Neural cell (in vitro differentiated cells): Measurements from ENCODE around the gene FREY1. TPM values are rescaled to one million over a fixed set of nuclear protein-coding genes. Genes with fewer than 3 reads are reported as not detected.
A peak's percentile ranks its signal among the peaks of the same experiment; 100 is the strongest.

Experiments
- H2AFZ ChIP-seq: fragments of 200-600, 300-800 bp; sonication (generic), shearing (Covaris generic); 2 replicates; pipeline ENCODE4 v1.6.0; 2014; ENCODE audit warnings: low read depth, mild to moderate bottlenecking, antibody characterized with exemption, low read length, moderate library complexity
- H3F3A ChIP-seq: fragments of 200-600 bp; shearing (Covaris generic); 2 replicates; pipeline ENCODE4 v1.6.1; 2016; ENCODE audit warnings: mild to moderate bottlenecking, moderate library complexity, mixed read lengths, antibody characterized with exemption, low read length; ENCODE audit not compliant: insufficient read depth, poor library complexity, severe bottlenecking
- H3K27ac ChIP-seq: fragments of 200-600, 300-800 bp; sonication (generic), shearing (Covaris generic); 2 replicates; pipeline ENCODE4 v1.5.1; 2014; ENCODE audit warnings: mild to moderate bottlenecking, low read length, moderate library complexity
- H3K27me3 ChIP-seq: fragments of 300-800, 200-600 bp; sonication (generic), shearing (Covaris generic); 2 replicates; pipeline ENCODE4 v1.6.0; 2014; ENCODE audit warnings: mild to moderate bottlenecking, low read depth, low read length, moderate library complexity; ENCODE audit not compliant: insufficient read depth
- H3K36me3 ChIP-seq: fragments of 300-800, 200-600 bp; sonication (generic), shearing (Covaris generic); 2 replicates; pipeline ENCODE4 v1.5.1; 2014; ENCODE audit warnings: mild to moderate bottlenecking, antibody characterized with exemption, low read length, moderate library complexity; ENCODE audit not compliant: insufficient read depth
- H3K4me2 ChIP-seq: fragments of 300-800, 200-600 bp; sonication (generic), shearing (Covaris generic); 2 replicates; pipeline ENCODE4 v1.6.0; 2014; ENCODE audit warnings: mild to moderate bottlenecking, low read length
- H3K4me3 ChIP-seq: fragments of 300-800, 200-600 bp; sonication (generic), shearing (Covaris generic); 2 replicates; pipeline ENCODE4 v1.5.1; 2014; ENCODE audit warnings: mild to moderate bottlenecking, low read length, moderate library complexity
- H3K79me2 ChIP-seq: fragments of 200-600 bp; shearing (Covaris generic); replicated peaks from 2 replicates; pipeline ENCODE4 v1.6.0; 2014; ENCODE audit warnings: mild to moderate bottlenecking, low read length, moderate library complexity; ENCODE audit not compliant: insufficient read depth
- H3K9ac ChIP-seq: fragments of 300-800, 200-600 bp; sonication (generic), shearing (Covaris generic); 2 replicates; pipeline ENCODE4 v1.6.1; 2016; ENCODE audit warnings: mild to moderate bottlenecking, low read length, mixed read lengths
- H3K9me2 ChIP-seq: fragments of 200-600 bp; shearing (Covaris generic); 2 replicates; pipeline ENCODE4 v1.6.1; 2016; ENCODE audit warnings: mild to moderate bottlenecking, low read length, mixed read lengths; ENCODE audit not compliant: insufficient read depth
- H3K9me3 ChIP-seq: fragments of 200-600, 300-800 bp; sonication (generic), shearing (Covaris generic); 2 replicates; pipeline ENCODE4 v1.6.1; 2016; ENCODE audit warnings: mild to moderate bottlenecking, mixed run types, low read length, moderate library complexity, mixed read lengths
- H4K20me1 ChIP-seq: fragments of 200-600 bp; shearing (Covaris generic); 2 replicates; pipeline ENCODE4 v1.6.1; 2016; ENCODE audit warnings: mild to moderate bottlenecking, mixed run types; ENCODE audit not compliant: insufficient read depth
- CTCF ChIP-seq: fragments of 450-650 bp; IDR thresholded peaks from 2 replicates; pipeline ENCODE4 v1.5.1; 2014; ENCODE audit warnings: antibody characterized with exemption, mild to moderate bottlenecking, moderate library complexity; ENCODE audit not compliant: poor library complexity, severe bottlenecking
- EP300 ChIP-seq: fragments of 450-650 bp; conservative IDR thresholded peaks from 2 replicates; pipeline ENCODE4 v1.6.1; 2014; ENCODE audit warnings: antibody characterized with exemption, mild to moderate bottlenecking, moderate library complexity; ENCODE audit not compliant: poor library complexity, severe bottlenecking
- EZH2 ChIP-seq: fragments of 200-600, 300-800 bp; shearing (Covaris generic), sonication (generic); IDR thresholded peaks from 2 replicates; pipeline ENCODE4 v1.6.1; 2014; ENCODE audit warnings: antibody characterized with exemption, low read length, borderline replicate concordance, mild to moderate bottlenecking; ENCODE audit not compliant: insufficient read depth, poor library complexity, severe bottlenecking
- MXI1 ChIP-seq: fragments of 450-650 bp; conservative IDR thresholded peaks from 2 replicates; pipeline ENCODE4 v1.6.1; 2014; ENCODE audit warnings: antibody characterized with exemption, mild to moderate bottlenecking; ENCODE audit not compliant: poor library complexity, severe bottlenecking
- POLR2AphosphoS5 ChIP-seq: IDR thresholded peaks from 2 replicates; pipeline ENCODE4 v1.6.1; 2012
- RAD21 ChIP-seq: fragments of 450-650 bp; conservative IDR thresholded peaks from 2 replicates; pipeline ENCODE4 v1.6.1; 2014; ENCODE audit warnings: antibody characterized with exemption, mild to moderate bottlenecking, moderate library complexity
- REST ChIP-seq: IDR thresholded peaks from 2 replicates; pipeline ENCODE4 v1.6.1; 2012; ENCODE audit warnings: borderline replicate concordance
- SMC3 ChIP-seq: fragments of 450-650 bp; conservative IDR thresholded peaks from 2 replicates; pipeline ENCODE4 v1.6.1; 2014; ENCODE audit warnings: antibody characterized with exemption, mild to moderate bottlenecking, moderate library complexity; ENCODE audit not compliant: poor library complexity
- TAF1 ChIP-seq: IDR thresholded peaks from 2 replicates; pipeline ENCODE4 v1.6.1; 2012; ENCODE audit warnings: low read depth
- polyA plus RNA-seq: library from polyadenylated mRNA; depleted of rRNA; stranded (reverse); fragments of >200 nt; gene quantifications from 2 replicates; pipeline ENCODE4 v1.2.3, GENCODE V29; 2014

Gene FREY1
- polyA plus RNA-seq, 1 donor from 2014 or later = not detected

DNA sequence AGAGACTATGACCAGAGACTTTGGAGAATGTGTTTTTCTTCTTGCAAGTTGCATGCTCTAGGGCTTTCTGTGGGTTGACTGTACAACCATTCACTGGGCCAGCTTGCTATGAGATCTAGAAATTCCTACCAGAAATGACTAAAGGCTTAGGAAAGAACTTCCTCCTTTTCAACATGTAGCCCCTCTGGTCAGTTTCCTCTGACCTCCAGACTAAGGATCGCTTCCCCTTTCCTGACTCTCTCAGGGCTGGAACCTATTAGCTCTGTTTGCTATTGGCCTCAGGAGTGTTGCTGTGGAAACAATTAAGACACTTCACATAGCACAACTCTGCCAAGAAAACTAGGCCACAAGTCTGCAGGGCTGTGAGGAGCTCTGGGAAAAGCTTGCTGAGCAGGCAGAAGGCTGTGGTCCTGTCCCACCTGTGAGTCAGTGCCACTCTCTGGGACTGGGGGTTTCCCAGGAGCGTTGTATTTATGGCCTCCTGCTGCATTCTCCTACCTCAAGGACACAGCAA, 49.1 kb downstream of the FREY1 start:
- H3F3A ChIP-seq = peaks cover 8% of the 10 kb centered on the region
- H3K27me3 ChIP-seq = no peaks in the 10 kb centered on the region
- no peak overlapping the region for H3K9ac ChIP-seq
- peak overlapping the region; percentile 70 for H3K27ac ChIP-seq
- no peaks in the 10 kb centered on the region for H3K9me2 ChIP-seq
- no peak overlapping the region for H3K4me3 ChIP-seq
- no peak for TF ChIP-seq REST
- TF ChIP-seq CTCF = no peak
- no peak for TF ChIP-seq EZH2
- no peak for TF ChIP-seq SMC3
- no peak for TF ChIP-seq MXI1
- TF ChIP-seq TAF1 = no peak
- TF ChIP-seq EP300 = no peak
- no peak for TF ChIP-seq POLR2AphosphoS5
- TF ChIP-seq RAD21 = no peak
- H2AFZ ChIP-seq = no peak overlapping the region
- H4K20me1 ChIP-seq = no peaks in the 10 kb centered on the region
- no peak overlapping the region for H3K4me2 ChIP-seq
- no peaks in the 10 kb centered on the region for H3K36me3 ChIP-seq
- peaks cover 4% of the 10 kb centered on the region for H3K79me2 ChIP-seq
- no peaks in the 10 kb centered on the region for H3K9me3 ChIP-seq

Other genes starting within 250 kb of the FREY1 start
- gene CHST1, start 241.6 kb downstream of the FREY1 start, polyA plus RNA-seq = 16.2 and 22.8 TPM in 2 replicates
- gene SLC35C1, start 102.1 kb downstream of the FREY1 start, polyA plus RNA-seq = 2.3 and 3.3 TPM in 2 replicates
- 27.8 and 35.1 TPM in 2 replicates for gene CRY2, start 59.8 kb downstream of the FREY1 start, polyA plus RNA-seq
- 58.8 and 76.0 TPM in 2 replicates for gene MAPK8IP1, start 21.6 kb downstream of the FREY1 start, polyA plus RNA-seq
- 61.1 and 71.6 TPM in 2 replicates for gene PEX16, start 10.6 kb upstream of the FREY1 start, polyA plus RNA-seq
- not detected in 2 replicates for gene LARGE2, start 15.4 kb upstream of the FREY1 start, polyA plus RNA-seq
- gene PHF21A, start 214.2 kb upstream of the FREY1 start, polyA plus RNA-seq = 18.9 and 31.7 TPM in 2 replicates